ENCODE data around the gene NRXN3.

GRCh38 chr14:78405079-78405856 is 235.1 kb downstream of the NRXN3 start:
- TF ChIP-seq, protein P1, sequence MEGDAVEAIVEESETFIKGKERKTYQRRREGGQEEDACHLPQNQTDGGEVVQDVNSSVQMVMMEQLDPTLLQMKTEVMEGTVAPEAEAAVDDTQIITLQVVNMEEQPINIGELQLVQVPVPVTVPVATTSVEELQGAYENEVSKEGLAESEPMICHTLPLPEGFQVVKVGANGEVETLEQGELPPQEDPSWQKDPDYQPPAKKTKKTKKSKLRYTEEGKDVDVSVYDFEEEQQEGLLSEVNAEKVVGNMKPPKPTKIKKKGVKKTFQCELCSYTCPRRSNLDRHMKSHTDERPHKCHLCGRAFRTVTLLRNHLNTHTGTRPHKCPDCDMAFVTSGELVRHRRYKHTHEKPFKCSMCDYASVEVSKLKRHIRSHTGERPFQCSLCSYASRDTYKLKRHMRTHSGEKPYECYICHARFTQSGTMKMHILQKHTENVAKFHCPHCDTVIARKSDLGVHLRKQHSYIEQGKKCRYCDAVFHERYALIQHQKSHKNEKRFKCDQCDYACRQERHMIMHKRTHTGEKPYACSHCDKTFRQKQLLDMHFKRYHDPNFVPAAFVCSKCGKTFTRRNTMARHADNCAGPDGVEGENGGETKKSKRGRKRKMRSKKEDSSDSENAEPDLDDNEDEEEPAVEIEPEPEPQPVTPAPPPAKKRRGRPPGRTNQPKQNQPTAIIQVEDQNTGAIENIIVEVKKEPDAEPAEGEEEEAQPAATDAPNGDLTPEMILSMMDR (IDR thresholded peaks at IDR 0.05; ENCODE audit: poor library complexity, severe bottlenecking), result no peak
- TF ChIP-seq POLR2AphosphoS5 (IDR thresholded peaks at IDR 0.05), result no peak
- no peak for TF ChIP-seq EP300 (conservative IDR thresholded peaks at IDR 0.05; ENCODE audit: poor library complexity, severe bottlenecking)
